CD14-positive monocyte (primary cell): Measurements from ENCODE around the gene SH3GL3. TPM values are rescaled to one million over a fixed set of nuclear protein-coding genes. Genes with fewer than 3 reads are reported as not detected.

ENCODE experiments used
- DNase-seq, 3 donors: peaks; one replicate each; pipeline ENCODE4 v3.0.0-alpha.2; 2011 to 2022
- H2AFZ ChIP-seq: 2 replicates; pipeline ENCODE4 v1.6.0; 2012; ENCODE audit warnings: mild to moderate bottlenecking, low read depth, low read length, inconsistent platforms; ENCODE audit not compliant: insufficient read depth, poor library complexity, severe bottlenecking
- H3K27ac ChIP-seq, 2 donors: 1 replicate in 1 of 2; 2 replicates in 1 of 2; pipeline ENCODE4 v1.5.1; 2012 to 2013; ENCODE audit warnings: low read length in 2 of 2, control low read depth in 1 of 2, inconsistent platforms in 1 of 2, low read depth in 1 of 2, mild to moderate bottlenecking in 1 of 2
- H3K27me3 ChIP-seq, 2 donors: one replicate each; pipeline versions ENCODE4 v1.6.0 to v1.6.1; 2011 to 2013; ENCODE audit warnings: low read length in 2 of 2; ENCODE audit not compliant: control insufficient read depth in 2 of 2, insufficient read depth in 2 of 2
- H3K36me3 ChIP-seq, 2 donors: replicated peaks in 1 of 2; 1 replicate in 1 of 2; 2 replicates in 1 of 2; pipeline versions ENCODE4 v1.5.1 to v1.6.1; 2012 to 2013; ENCODE audit warnings: low read length in 2 of 2, control low read depth in 1 of 2, inconsistent platforms in 1 of 2, mild to moderate bottlenecking in 1 of 2; ENCODE audit not compliant: insufficient read depth in 2 of 2, control insufficient read depth in 1 of 2
- H3K4me1 ChIP-seq, 2 donors: 1 replicate in 1 of 2; 2 replicates in 1 of 2; pipeline versions ENCODE4 v1.5.1 to v1.6.1; 2012 to 2013; ENCODE audit warnings: low read length in 2 of 2, control low read depth in 1 of 2, inconsistent platforms in 1 of 2, mild to moderate bottlenecking in 1 of 2, moderate library complexity in 1 of 2; ENCODE audit not compliant: insufficient read depth in 2 of 2, control insufficient read depth in 1 of 2
- H3K4me2 ChIP-seq: replicated peaks from 2 replicates; pipeline ENCODE3; 2012; ENCODE audit warnings: low read length, moderate library complexity, mild to moderate bottlenecking; ENCODE audit not compliant: poor library complexity, severe bottlenecking; ENCODE audit errors: extremely low read depth
- H3K4me3 ChIP-seq, 3 experiments: fragments of 200-600 bp in 1 of 3; sonication (generic) in 1 of 3; replicated peaks in 1 of 3; 1 replicate in 2 of 3; 2 replicates in 1 of 3; pipeline ENCODE4 v1.5.1; 2011 to 2013; ENCODE audit warnings: low read length in 3 of 3, mild to moderate bottlenecking in 3 of 3, control low read depth in 2 of 3, low read depth in 2 of 3, inconsistent platforms in 1 of 3, moderate library complexity in 1 of 3
- H3K79me2 ChIP-seq: 2 replicates; pipeline ENCODE4 v1.6.0; 2012; ENCODE audit warnings: mild to moderate bottlenecking, control low read depth, inconsistent platforms, low read length, moderate library complexity; ENCODE audit not compliant: insufficient read depth
- H3K9ac ChIP-seq: 2 replicates; pipeline ENCODE4 v1.6.0; 2017; ENCODE audit warnings: low read length, mild to moderate bottlenecking; ENCODE audit not compliant: insufficient read depth, poor library complexity, severe bottlenecking
- H3K9me3 ChIP-seq, 2 donors: replicated peaks in 1 of 2; 1 replicate in 1 of 2; 2 replicates in 1 of 2; pipeline versions ENCODE4 v1.5.1 to v1.6.1; 2012 to 2013; ENCODE audit warnings: low read length in 2 of 2, control low read depth in 1 of 2; ENCODE audit not compliant: control insufficient read depth in 1 of 2, insufficient read depth in 1 of 2
- H4K20me1 ChIP-seq: 2 replicates; pipeline ENCODE4 v1.6.0; 2012; ENCODE audit warnings: mild to moderate bottlenecking, low read length, control low read depth, moderate library complexity; ENCODE audit not compliant: insufficient read depth
- H3K27ac Mint-ChIP-seq, 7 donors: one replicate each; pipeline ENCODE4 v1.8.0; 2020; ENCODE audit warnings: mild to moderate bottlenecking in 7 of 7, mixed read lengths in 7 of 7, moderate library complexity in 6 of 7, inconsistent platforms in 2 of 7
- H3K27me3 Mint-ChIP-seq, 3 donors: one replicate each; pipeline ENCODE4 v1.8.0; 2021 to 2022; ENCODE audit warnings: low read depth in 3 of 3, mild to moderate bottlenecking in 3 of 3, mixed read lengths in 3 of 3, moderate library complexity in 3 of 3, inconsistent platforms in 1 of 3
- H3K36me3 Mint-ChIP-seq, 2 donors: one replicate each; pipeline ENCODE4 v1.8.0; 2020; ENCODE audit warnings: mixed read lengths in 2 of 2, inconsistent platforms in 1 of 2, mild to moderate bottlenecking in 1 of 2
- H3K4me1 Mint-ChIP-seq: one replicate; pipeline ENCODE4 v1.8.0; 2020; ENCODE audit warnings: mild to moderate bottlenecking, mixed read lengths
- H3K4me3 Mint-ChIP-seq, 2 donors: one replicate each; pipeline ENCODE4 v1.8.0; 2020; ENCODE audit warnings: mild to moderate bottlenecking in 2 of 2, mixed read lengths in 2 of 2, moderate library complexity in 1 of 2
- H3K9me3 Mint-ChIP-seq, 7 donors: one replicate each; pipeline ENCODE4 v1.8.0; 2020 to 2022; ENCODE audit warnings: mixed read lengths in 7 of 7, mild to moderate bottlenecking in 6 of 7, moderate library complexity in 6 of 7, inconsistent platforms in 2 of 7
- WGBS: methylation state at CpG from one replicate; pipeline ENCODE4 v1.1.5; 2013; ENCODE audit warnings: missing lambda C conversion rate; ENCODE audit not compliant: insufficient coverage; 5-methylcytosine and 5-hydroxymethylcytosine counted together
- intact Hi-C, 2 donors: fragments of 100-400 bp; cut with micrococcal nuclease; formaldehyde crosslinking; loops; one replicate each; pipeline versions ENCODE4 v1.15.0 to v1.15.1; 2023
- polyA plus RNA-seq, 3 donors: library from polyadenylated mRNA; depleted of rRNA in 1 of 3; unstranded in 2 of 3; stranded (reverse) in 1 of 3; fragments of 300-500 nt in 2 of 3; fragments of >200 nt in 1 of 3; fragmentation: Illumina TruSeq in 2 of 3; gene quantifications; 1 replicate in 2 of 3; 2 replicates in 1 of 3; pipeline ENCODE4 v1.2.3, GENCODE V29; 2012 to 2021
- TF ChIP-seq, protein P1 (sequence below): fragments of 200-600 bp; IDR thresholded peaks from one replicate; pipeline ENCODE4 v1.8.0; 2022; ENCODE audit warnings: antibody characterized with exemption, mild to moderate bottlenecking

The SH3GL3 gene
- polyA plus RNA-seq, 3 donors, result not detected

DNA sequence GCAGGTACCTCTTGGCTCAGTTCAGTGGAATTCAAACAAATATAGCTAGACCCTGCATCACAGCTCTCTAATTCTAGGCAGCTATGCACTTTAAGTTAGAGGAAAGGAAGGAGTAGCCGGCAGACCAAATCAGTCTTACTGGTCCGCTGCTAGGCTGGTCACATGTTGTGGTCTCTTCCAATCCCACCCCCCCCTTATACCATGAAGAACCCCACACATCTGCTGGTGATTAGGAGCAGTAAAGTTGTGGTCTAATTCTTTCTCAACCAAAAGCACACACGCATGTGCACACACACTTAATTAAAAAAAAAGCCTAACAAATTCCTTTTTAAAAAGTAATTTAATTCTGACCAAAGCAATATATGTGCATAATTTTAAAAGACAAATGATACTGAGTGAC is 16.7 kb upstream of the SH3GL3 start:
- no peak overlapping the region for H3K4me2 ChIP-seq
- H4K20me1 ChIP-seq, result no peaks in the 10 kb centered on the region
- H3K27ac ChIP-seq, result no peak overlapping the region
- WGBS, result no CpG with 5 or more reads among the region's 3 CpGs
- peaks cover 2 to 6% of the 10 kb centered on the region in 2 donors for H3K27me3 ChIP-seq
- DNase-seq, result no peak
- no peaks in the 10 kb centered on the region for H3K9me3 ChIP-seq
- no peak overlapping the region for H3K4me3 ChIP-seq
- Mint-ChIP-seq H3K27me3 (peaks cover 3 to 17% (median 11%) of the 10 kb centered on the region in 3 donors), H3K36me3 (no peaks in the 10 kb centered on the region), H3K4me3 (no peak overlapping the region), H3K9me3 (peaks cover 0 to 4% (median 0%) of the 10 kb centered on the region in 7 donors), H3K27ac (no peak overlapping the region), H3K4me1 (peaks cover 24% of the 10 kb centered on the region)
- H2AFZ ChIP-seq, result no peak overlapping the region
- no peaks in the 10 kb centered on the region for H3K79me2 ChIP-seq
- no peaks in the 10 kb centered on the region for H3K36me3 ChIP-seq
- H3K4me1 ChIP-seq, result peaks cover 18 to 25% of the 10 kb centered on the region in 2 donors
- no peak overlapping the region for H3K9ac ChIP-seq
- intact Hi-C loops, result no loop called here
- TF ChIP-seq, protein P1, sequence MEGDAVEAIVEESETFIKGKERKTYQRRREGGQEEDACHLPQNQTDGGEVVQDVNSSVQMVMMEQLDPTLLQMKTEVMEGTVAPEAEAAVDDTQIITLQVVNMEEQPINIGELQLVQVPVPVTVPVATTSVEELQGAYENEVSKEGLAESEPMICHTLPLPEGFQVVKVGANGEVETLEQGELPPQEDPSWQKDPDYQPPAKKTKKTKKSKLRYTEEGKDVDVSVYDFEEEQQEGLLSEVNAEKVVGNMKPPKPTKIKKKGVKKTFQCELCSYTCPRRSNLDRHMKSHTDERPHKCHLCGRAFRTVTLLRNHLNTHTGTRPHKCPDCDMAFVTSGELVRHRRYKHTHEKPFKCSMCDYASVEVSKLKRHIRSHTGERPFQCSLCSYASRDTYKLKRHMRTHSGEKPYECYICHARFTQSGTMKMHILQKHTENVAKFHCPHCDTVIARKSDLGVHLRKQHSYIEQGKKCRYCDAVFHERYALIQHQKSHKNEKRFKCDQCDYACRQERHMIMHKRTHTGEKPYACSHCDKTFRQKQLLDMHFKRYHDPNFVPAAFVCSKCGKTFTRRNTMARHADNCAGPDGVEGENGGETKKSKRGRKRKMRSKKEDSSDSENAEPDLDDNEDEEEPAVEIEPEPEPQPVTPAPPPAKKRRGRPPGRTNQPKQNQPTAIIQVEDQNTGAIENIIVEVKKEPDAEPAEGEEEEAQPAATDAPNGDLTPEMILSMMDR, result no peak

DNA sequence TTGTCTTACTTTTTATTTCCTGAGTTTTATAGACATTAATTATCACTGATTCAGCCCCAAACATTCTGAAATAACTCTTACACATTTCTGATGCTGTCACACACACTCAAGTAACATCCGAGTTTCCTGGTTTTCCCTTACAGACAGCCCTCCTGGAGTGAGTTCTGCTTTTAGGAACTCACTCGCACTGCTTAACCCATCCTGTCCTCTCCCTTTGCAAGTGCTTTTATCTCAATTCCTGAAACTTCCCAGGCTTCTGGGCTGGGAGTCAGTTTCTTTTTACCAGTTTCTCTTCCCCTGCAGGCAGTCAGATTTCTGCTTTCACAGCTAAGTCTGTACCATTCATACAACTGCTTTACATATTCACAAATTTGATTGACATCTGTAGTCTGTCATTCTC is 15.6 kb upstream of the SH3GL3 start:
- H3K4me1 Mint-ChIP-seq, result peaks cover 25% of the 10 kb centered on the region
- H2AFZ ChIP-seq, result no peak overlapping the region
- H3K27me3 ChIP-seq, result peaks cover 2 to 6% of the 10 kb centered on the region in 2 donors

More for the DNA sequence above, 15.6 kb upstream of the SH3GL3 start:
- Mint-ChIP-seq H3K9me3 (peaks cover 0 to 4% (median 0%) of the 10 kb centered on the region in 7 donors), H3K27ac (peak overlapping the region in 2 of 7 donors; percentile 50 to 64), H3K4me3 (no peak overlapping the region), H3K36me3 (no peaks in the 10 kb centered on the region), H3K27me3 (peaks cover 3 to 19% (median 15%) of the 10 kb centered on the region in 3 donors)
- TF ChIP-seq, protein P1, result no peak
- no peaks in the 10 kb centered on the region for H3K79me2 ChIP-seq
- intact Hi-C loops, result no loop called here
- H3K9ac ChIP-seq, result no peak overlapping the region
- H3K9me3 ChIP-seq, result no peaks in the 10 kb centered on the region
- H3K36me3 ChIP-seq, result no peaks in the 10 kb centered on the region
- no peak overlapping the region for H3K4me2 ChIP-seq
- no peak for DNase-seq
- WGBS, result 30% methylated on average over 2 of the region's 2 CpGs
- no peak overlapping the region for H3K4me3 ChIP-seq
- no peak overlapping the region for H3K27ac ChIP-seq
- H4K20me1 ChIP-seq, result no peaks in the 10 kb centered on the region
- peaks cover 18 to 25% of the 10 kb centered on the region in 2 donors for H3K4me1 ChIP-seq
